OCI-LY1 (cell line): Measurements from ENCODE around the gene LRRIQ3.

Experiments
- H2AFZ ChIP-seq: fragments of 200-600 bp; sonication (generic), shearing (Covaris generic); 2 replicates; pipeline ENCODE4 v1.6.0; 2014; ENCODE audit warnings: antibody characterized with exemption, mild to moderate bottlenecking, low read length
- H3F3A ChIP-seq: fragments of 200-600 bp; sonication (generic), shearing (Covaris generic); 2 replicates; pipeline ENCODE4 v1.6.0; 2014; ENCODE audit warnings: mild to moderate bottlenecking, antibody characterized with exemption, low read length, moderate library complexity; ENCODE audit not compliant: insufficient read depth
- H3K27ac ChIP-seq: fragments of 200-600 bp; sonication (generic); 2 replicates; pipeline ENCODE4 v1.5.1; 2014; ENCODE audit warnings: low read length, mixed run types, mild to moderate bottlenecking, low read depth; ENCODE audit not compliant: poor library complexity, severe bottlenecking
- H3K27me3 ChIP-seq: fragments of 200-600 bp; sonication (generic); 2 replicates; pipeline ENCODE4 v1.6.0; 2014; ENCODE audit warnings: antibody characterized with exemption, mild to moderate bottlenecking, low read length, moderate library complexity; ENCODE audit not compliant: insufficient read depth
- H3K36me3 ChIP-seq: fragments of 200-600 bp; sonication (generic); 2 replicates; pipeline ENCODE4 v1.6.1; 2014; ENCODE audit warnings: mild to moderate bottlenecking, antibody characterized with exemption, low read length, moderate library complexity, mixed read lengths; ENCODE audit not compliant: insufficient read depth
- H3K4me1 ChIP-seq: fragments of 200-600 bp; sonication (generic); 2 replicates; pipeline ENCODE4 v1.5.1; 2014; ENCODE audit warnings: mild to moderate bottlenecking, low read length, moderate library complexity; ENCODE audit not compliant: insufficient read depth, severe bottlenecking
- H3K4me2 ChIP-seq: fragments of 200-600 bp; sonication (generic), shearing (Covaris generic); 2 replicates; pipeline ENCODE4 v1.6.1; 2014; ENCODE audit warnings: low read length
- H3K4me3 ChIP-seq: fragments of 200-600 bp; sonication (generic); 2 replicates; pipeline ENCODE4 v1.5.1; 2014; ENCODE audit warnings: low read length, low read depth, mild to moderate bottlenecking, mixed read lengths; ENCODE audit not compliant: poor library complexity, severe bottlenecking
- H3K79me2 ChIP-seq: fragments of 200-600 bp; shearing (Covaris generic); 2 replicates; pipeline ENCODE4 v1.6.1; 2016; ENCODE audit warnings: mixed run types, low read length, mixed read lengths; ENCODE audit not compliant: insufficient read depth
- H3K9ac ChIP-seq: fragments of 200-600 bp; sonication (generic), shearing (Covaris generic); 2 replicates; pipeline ENCODE4 v1.6.1; 2014; ENCODE audit warnings: mild to moderate bottlenecking, low read length, mixed read lengths
- H3K9me2 ChIP-seq: fragments of 200-600 bp; sonication (generic), shearing (Covaris generic); 2 replicates; pipeline ENCODE4 v1.6.1; 2014; ENCODE audit warnings: low read depth, mild to moderate bottlenecking, low read length, mixed read lengths
- H3K9me3 ChIP-seq: fragments of 200-600 bp; shearing (Covaris generic); 2 replicates; pipeline ENCODE4 v1.6.1; 2014; ENCODE audit warnings: low read length, mixed read lengths
- H4K20me1 ChIP-seq: fragments of 200-600 bp; sonication (generic), shearing (Covaris generic); 2 replicates; pipeline ENCODE4 v1.6.0; 2016; ENCODE audit warnings: mild to moderate bottlenecking, low read length; ENCODE audit not compliant: insufficient read depth
- CTCF ChIP-seq: fragments of 200-600 bp; sonication (generic), shearing (Covaris generic); IDR thresholded peaks from 2 replicates; pipeline ENCODE4 v1.5.1; 2017; ENCODE audit warnings: mild to moderate bottlenecking, antibody characterized with exemption, low read length, moderate library complexity, mixed read lengths
- EZH2 ChIP-seq: fragments of 200-600 bp; sonication (generic), shearing (Covaris generic); IDR thresholded peaks from 2 replicates; pipeline ENCODE4 v1.8.0; 2017; ENCODE audit warnings: borderline replicate concordance, mixed run types, mild to moderate bottlenecking, antibody characterized with exemption, low read length, moderate library complexity, mixed read lengths

LRRIQ3 gene

GRCh38 chr1:74235153-74235552, 37.2 kb upstream of the LRRIQ3 start, which contains the start of gene TNNI3K:
Gene TNNI3K, plus strand, starts transcription at chr1:74235387. Its CDS starts 65 bp downstream, at chr1:74235452.
- H3F3A ChIP-seq: no peaks in the 10 kb centered on the region
- no peaks in the 10 kb centered on the region for H3K79me2 ChIP-seq
- H3K4me2 ChIP-seq: no peak within 1 kb of the TSS
- H3K9me3 ChIP-seq: no peaks in the 10 kb centered on the region
- no peaks in the 10 kb centered on the region for H3K36me3 ChIP-seq
- no peak within 1 kb of the TSS for H3K9ac ChIP-seq
- TF ChIP-seq EZH2: no peak
- no peak for TF ChIP-seq CTCF
- H2AFZ ChIP-seq: no peak within 1 kb of the TSS
- H4K20me1 ChIP-seq: no peaks in the 10 kb centered on the region
- no peaks in the 10 kb centered on the region for H3K27me3 ChIP-seq
- no peak within 1 kb of the TSS for H3K27ac ChIP-seq
- H3K4me3 ChIP-seq: no peak within 1 kb of the TSS
- H3K4me1 ChIP-seq: no peaks in the 10 kb centered on the region
- H3K9me2 ChIP-seq: no peaks in the 10 kb centered on the region

GRCh38 chr1:74223453-74223852, 25.5 kb upstream of the LRRIQ3 start:
- no peaks in the 10 kb centered on the region for H3K79me2 ChIP-seq
- no peaks in the 10 kb centered on the region for H4K20me1 ChIP-seq
- no peaks in the 10 kb centered on the region for H3F3A ChIP-seq
- H3K4me2 ChIP-seq: no peak overlapping the region
- no peaks in the 10 kb centered on the region for H3K36me3 ChIP-seq
- no peak overlapping the region for H3K4me3 ChIP-seq
- H3K9ac ChIP-seq: no peak overlapping the region
- H3K4me1 ChIP-seq: no peaks in the 10 kb centered on the region
- no peak overlapping the region for H3K27ac ChIP-seq
- no peak for TF ChIP-seq EZH2
- TF ChIP-seq CTCF: no peak
- no peaks in the 10 kb centered on the region for H3K27me3 ChIP-seq
- no peaks in the 10 kb centered on the region for H3K9me3 ChIP-seq
- no peaks in the 10 kb centered on the region for H3K9me2 ChIP-seq
- no peak overlapping the region for H2AFZ ChIP-seq

GRCh38 chr1:74222701-74223100, 24.7 kb upstream of the LRRIQ3 start:
- H3K4me1 ChIP-seq: no peaks in the 10 kb centered on the region
- TF ChIP-seq CTCF: no peak
- no peak for TF ChIP-seq EZH2
- H3K9ac ChIP-seq: no peak overlapping the region
- H3K4me3 ChIP-seq: no peak overlapping the region
- no peaks in the 10 kb centered on the region for H3F3A ChIP-seq
- no peak overlapping the region for H2AFZ ChIP-seq
- H3K79me2 ChIP-seq: no peaks in the 10 kb centered on the region
- no peak overlapping the region for H3K27ac ChIP-seq
- no peaks in the 10 kb centered on the region for H3K9me3 ChIP-seq
- H4K20me1 ChIP-seq: no peaks in the 10 kb centered on the region
- H3K4me2 ChIP-seq: no peak overlapping the region
- H3K27me3 ChIP-seq: no peaks in the 10 kb centered on the region
- H3K36me3 ChIP-seq: no peaks in the 10 kb centered on the region
- H3K9me2 ChIP-seq: no peaks in the 10 kb centered on the region
